COR-L47 (cell line): Measurements from ENCODE around the gene ROPN1B.
"Not testable (repeated sequence)": the region's sequence is repeated elsewhere in the genome, so short reads cannot be mapped to it uniquely, and the experiment has no call there.

Source experiments
- DNase-seq: peaks from one replicate; lab custom pipeline; 2025; lab: John Stamatoyannopoulos, UW

Gene ROPN1B

DNA sequence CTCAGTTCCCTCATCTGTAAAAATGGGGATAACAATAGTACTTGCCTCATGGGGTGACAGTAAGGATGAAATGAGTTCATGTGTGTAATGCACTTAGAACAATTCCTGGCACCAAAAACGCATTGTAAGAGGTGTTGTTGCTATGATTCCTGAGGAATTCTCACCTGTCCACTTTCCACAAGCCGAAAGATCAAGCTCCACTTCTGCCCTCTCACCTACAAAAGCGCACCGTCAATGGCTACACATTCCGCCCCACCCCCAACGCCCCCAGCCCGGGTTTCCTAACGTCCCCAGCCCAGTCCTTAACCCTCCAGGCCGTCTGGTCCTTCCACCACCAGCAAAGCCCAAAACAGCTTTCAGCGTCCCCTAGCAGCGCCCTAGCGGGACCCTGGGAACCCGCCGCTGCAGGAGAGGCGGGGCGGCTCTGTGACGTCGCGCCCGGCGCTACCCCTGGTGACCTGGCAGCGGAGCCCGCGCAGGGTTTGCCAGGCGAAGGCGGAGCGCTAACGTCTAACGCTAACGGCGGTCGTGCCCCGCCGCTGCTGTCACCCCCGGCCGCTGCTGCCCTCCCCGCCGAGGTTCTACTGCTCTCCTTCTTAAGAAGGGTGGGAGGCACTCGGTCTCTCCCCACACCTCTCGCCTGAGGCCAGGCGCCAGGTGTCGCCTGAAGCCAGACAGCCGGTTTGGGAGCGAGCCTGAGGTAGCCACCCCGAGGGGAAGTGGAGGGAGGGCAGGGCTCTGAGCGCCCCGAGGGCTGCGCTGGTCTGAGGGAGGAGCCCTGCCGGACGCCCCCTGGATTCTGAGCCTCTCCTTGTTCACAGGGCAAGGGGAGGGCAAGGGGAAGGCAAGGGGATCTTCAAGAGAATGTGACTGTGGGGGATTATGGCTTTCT, at the start of gene ROPN1B:
ROPN1B (plus strand) TSS at position 478 of the 892 bp plus-strand sequence. CDS start 2,877 bp downstream, outside the sequence.
- DNase-seq = not testable (repeated sequence)

DNA sequence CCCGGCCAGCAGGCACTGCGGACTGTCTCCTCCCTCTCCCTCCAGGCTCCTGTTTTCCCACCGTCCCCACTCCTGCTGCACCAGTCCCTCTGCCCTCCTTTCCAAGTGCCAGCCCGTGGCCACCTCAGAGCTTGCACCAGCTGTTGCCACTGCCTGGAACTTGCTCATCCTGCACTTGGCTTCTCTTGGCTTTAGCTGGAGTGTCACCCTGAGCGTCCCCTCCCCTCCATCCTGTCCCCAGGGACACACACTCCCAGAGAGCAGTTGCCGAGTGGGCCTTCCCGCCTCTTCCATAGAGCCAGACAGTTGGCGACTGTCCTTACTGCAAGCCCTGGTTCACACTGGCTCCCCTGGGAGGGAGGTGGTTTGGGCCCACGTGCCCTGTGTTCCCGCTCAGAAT, 48.8 kb upstream of the ROPN1B start:
- not testable (repeated sequence) for DNase-seq

DNA sequence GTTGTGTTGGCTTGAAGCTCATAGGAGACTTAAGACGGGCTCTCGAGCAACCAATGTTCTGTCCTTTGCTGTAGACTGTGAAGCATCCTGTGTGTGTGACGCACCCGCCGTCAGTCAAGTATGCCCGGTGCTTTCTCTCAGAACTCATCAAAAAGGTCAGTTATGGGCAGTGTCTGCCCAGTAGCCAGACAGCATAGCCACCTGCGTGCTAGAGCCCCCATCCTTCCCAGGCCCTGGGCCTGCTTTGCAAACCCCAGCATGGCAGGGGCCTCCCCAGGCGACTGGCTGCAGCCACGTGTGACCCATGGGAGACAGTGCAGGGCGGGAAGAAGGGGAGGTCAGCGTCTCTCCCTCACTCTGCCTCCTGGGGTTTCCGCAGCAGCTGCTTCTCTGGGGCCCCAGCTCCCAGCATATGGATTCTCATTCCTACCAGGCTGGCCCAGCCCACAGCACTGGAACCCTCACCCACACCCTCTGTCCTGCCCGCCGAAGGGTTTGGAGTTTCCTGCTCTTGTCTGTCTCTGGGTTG, 48.2 kb upstream of the ROPN1B start:
- DNase-seq = not testable (repeated sequence)

DNA sequence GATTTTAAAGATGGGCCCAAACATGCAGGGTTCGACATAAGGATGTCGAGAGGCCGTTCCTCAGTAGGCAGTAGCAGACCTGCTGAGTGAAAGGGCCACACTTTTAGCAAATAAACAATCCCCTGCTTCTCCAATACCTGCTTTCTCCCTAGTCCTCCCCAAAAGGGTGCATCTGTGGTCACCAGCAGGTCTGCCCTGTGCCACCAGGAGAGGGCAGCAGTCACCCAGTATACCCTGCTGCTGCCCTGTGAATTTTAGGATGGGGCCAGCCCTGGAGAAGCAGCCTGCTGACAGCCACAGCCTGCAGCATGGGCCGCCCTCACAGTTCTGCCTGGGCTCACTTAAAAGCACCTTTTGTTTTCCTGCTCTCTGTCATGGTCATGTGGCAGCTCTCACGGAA, 47.3 kb upstream of the ROPN1B start:
- peak; percentile 43 for DNase-seq

DNA sequence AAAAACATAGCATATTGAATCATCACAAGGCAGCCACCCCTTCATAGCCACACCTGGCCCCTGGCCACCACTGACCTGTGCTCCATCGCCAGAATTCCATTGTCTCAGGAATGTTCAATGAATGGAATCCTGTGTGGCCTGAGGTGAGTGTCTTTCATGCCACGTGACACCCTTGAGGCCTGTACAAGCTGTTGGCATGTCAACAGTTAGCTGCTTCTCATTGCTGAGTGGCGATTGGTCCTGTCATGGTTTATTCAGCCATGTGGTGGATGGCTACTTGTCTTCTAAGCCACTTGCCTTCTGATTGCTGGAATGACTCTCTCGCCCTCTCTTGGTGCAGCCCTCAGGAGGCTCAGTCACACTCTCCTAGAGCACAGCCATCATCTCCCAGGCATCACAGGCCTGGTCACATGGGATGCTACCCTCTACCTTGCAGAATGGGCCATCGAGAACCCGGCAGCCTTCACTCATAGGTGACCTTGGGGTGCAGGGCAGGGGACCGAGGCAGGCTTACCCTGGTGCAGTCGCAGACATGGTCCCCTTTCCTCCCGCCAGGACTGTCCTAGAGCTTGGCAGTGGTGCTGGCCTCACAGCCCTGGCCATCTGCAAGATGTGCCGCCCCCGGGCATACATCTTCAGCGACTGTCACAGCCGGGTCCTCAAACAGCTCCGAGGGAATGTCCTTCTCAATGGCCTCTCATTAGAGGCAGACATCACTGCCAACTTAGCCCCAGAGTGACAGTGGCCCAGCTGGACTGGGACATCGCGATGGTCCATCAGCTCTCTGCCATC, 45.5 kb upstream of the ROPN1B start:
- not testable (repeated sequence) for DNase-seq

DNA sequence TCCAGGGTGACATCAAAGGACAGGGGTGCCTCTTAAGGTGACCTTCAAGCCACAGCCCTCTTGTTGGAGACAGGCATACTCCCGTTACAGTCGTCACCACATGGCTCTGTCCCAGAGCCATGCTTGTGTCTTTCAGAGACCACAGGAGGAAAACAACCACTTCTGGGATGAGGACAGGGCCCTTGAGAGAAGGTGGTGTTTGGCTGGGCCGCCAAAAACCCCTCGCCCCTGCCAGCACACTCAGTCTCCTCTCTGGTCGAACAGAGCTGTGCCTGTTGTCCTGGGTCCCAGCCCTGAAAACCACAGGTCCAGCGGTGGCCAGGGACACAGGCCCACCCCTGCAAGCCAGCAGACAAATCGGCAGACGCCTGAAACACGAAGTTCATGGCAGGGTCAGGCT, 44.7 kb upstream of the ROPN1B start:
- DNase-seq = not testable (repeated sequence)

DNA sequence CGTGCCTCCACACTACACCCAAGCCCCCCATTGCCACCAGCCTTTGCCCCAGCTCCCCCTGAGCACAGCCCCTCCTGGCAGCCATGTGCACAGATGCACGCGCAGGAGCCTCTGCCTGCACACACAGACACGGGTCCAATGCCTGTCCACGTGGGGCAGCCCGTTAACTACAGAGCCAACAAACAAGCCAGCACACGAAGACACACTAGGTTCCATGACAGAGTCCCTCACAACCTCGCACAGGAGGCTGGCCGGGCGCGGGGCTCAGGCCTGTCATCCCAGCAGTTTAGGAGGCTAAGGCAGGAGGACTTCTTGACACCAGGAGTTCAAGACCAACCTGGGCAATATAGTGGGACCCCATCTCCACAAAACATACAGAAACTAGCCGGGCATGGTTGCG, 43.3 kb upstream of the ROPN1B start:
- DNase-seq = not testable (repeated sequence)

DNA sequence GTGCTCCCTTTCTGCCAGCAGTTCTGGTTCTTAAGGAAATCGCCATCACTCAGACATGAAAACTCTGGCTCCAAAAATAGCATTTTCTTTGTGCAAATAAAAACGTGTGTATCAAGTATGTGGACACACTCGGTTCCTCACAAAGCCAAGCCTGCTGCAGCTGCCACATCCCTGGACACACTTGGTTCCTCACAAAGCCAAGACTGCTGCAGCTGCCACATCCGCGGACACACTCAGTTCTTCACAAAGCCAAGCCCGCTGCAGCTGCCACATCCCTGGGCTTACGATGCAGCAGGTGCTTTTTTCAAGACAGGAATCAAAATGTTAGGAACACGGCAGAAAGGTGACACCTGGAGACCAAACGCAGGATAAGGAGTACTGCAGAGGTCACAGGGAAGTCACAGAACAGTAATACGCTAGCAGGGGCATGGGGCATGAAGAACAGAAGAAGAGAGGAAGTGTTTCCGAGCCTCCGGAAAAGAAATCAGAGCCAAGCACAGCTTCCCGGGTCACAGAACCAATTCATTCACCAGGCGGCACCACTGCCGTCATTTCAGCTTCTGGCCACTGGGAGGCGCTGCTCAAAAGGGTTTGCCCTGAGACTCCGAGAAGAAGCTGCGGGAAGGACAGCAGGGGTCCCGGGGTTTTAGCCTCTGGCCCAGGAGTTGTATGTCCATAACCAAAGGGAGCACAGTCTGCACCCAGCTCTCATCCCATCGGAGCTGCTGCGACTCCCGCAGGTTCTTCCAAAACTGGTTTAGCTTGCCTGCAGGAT, 40.0 kb upstream of the ROPN1B start:
- peak; percentile 44 for DNase-seq

DNA sequence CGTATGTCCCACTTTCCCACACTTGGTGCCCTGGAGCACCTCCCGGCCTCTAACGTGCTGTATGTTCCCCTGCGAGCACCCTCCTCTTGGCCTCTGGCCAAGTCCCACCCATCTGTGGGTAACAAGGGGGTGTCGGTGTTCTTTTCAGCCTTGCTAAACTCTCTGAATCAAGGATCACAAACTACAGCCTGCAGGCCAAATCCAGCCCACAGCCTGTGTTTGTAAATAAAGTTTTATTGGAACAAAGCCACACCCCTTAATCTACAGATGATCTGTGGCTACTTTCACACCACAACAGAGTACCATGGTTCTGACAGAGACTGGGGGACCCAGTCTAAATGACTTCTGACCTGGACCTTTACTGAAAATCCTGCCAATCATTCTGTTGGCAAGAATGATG, 39.2 kb upstream of the ROPN1B start:
- not testable (repeated sequence) for DNase-seq

DNA sequence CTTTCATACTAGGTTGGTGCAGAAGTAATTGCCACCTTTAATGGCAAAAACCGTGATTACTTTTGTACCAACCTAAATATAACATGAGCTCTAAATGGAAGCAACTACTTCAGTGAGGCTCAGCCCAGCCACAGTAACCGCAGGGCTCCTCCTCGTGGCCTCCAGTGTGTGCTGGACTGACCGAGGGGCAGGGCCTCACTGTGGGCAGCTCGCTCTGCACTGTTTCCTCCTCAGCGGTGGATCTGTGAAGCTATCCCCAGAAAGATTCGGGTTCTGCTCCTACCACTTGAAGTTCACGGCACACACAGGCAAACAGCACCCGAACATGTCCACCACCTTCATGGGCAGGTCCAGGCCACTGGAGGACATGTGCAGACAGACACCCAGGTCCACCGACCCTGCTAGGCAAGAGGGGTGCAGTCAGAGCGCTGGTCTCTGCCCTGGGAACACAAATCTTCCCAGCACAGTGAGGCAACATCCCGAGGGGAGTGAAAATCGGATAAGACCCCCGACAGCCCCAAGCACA, 37.6 kb upstream of the ROPN1B start:
- not testable (repeated sequence) for DNase-seq

DNA sequence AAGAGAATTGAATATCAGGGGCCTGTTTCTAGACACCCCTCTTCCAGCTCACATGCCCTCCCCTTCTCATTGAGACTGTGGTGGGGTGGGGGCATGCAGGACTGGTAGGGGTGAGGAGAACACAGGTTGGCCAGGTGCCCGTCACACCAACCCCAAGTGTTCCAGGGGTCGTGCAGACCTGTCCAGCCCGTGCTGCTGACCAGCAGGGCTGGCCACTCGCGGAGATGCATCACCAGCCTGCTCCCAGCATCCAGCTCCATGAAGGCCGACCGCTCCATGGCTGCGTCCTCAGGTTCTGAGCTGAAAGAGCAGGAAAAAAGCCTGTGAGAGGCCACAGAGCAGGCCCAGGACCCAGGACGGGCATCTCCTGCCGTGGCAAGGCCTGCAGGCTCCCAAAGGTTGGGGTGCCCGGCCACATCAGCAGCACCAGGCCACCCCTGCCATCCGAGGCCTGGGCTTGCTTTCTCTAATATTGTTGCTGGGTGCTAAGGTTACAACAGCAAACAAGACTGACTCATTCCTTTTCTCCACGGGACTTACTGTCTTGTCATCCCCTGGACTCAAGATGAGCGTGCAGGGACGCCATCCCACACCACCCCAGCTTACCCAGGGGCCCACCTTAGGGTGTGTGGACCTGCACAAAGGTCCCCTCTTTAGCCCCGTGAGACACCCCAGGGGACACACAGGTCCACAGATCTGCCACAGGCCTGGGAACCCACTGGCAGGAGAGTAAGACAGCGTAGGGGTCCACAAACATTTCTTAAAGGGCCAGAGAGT, 35.4 kb upstream of the ROPN1B start:
- not testable (repeated sequence) for DNase-seq

DNA sequence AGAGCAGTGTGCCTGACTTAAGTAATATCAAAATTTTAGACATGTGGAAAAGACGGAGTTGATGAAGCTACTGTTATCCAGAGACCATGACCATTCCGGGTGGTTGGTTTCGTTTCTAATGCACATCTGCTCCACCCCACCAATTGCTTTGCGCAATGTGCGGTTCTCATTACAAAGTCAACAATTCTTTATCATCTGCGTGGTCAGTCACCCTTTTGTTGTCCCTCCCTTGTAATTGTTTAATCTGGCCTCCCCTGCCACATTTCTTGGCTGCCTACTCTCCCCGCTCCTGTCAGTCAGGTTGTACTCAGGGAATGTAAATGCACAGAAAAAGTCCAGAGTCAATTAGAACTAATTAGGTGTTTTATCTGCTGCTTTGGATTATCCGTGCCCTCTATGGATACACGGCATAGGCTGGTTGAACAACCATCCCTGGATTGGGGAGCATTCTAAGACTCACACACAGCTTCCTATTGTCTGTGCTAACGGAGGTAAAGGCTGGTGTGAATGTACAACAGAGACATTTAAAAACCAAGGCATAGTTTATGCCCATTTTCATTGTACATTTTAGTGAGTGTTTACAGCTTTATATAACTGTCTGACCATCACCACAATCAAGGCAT, 33.6 kb upstream of the ROPN1B start:
- DNase-seq = peak; percentile 63

DNA sequence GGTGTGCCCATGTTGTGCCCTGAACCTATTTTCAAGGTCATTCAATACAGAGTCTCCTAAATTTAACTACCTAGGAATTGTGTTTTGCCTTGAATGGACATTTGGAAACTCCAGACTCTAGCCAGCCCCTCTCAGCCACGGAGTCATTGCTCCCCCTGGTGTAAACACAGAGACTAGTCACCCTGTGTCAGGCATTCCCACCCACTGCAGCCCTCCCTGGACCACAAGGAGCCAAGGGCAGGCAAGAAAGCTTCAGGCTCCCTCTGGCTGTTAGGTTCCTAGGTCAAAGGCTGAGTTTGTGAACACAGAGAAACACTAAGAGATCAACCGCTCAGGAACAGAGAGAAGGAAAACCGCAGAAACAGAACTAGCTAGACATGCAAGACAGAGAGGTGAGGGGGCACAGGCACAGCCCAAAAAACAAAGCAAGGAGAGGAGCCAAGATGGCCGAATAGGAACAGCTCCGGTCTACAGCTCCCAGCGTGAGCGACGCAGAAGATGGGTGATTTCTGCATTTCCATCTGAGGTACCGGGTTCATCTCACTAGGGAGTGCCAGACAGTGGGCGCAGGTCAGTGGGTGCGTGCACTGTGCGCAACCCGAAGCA, 32.7 kb upstream of the ROPN1B start:
- not testable (repeated sequence) for DNase-seq

DNA sequence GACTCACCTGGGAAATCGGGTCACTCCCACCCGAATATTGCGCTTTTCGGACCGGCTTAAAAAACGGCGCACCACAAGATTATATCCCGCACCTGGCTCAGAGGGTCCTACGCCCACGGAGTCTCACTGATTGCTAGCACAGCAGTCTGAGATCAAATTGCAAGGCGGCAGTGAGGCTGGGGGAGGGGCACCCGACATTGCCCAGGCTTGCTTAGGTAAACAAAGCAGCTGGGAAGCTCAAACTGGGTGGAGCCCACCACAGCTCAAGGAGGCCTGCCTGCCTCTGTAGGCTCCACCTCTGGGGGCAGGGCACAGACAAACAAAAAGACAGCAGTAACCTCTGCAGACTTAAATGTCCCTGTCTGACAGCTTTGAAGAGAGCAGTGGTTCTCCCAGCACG, 32.1 kb upstream of the ROPN1B start:
- DNase-seq = not testable (repeated sequence)

DNA sequence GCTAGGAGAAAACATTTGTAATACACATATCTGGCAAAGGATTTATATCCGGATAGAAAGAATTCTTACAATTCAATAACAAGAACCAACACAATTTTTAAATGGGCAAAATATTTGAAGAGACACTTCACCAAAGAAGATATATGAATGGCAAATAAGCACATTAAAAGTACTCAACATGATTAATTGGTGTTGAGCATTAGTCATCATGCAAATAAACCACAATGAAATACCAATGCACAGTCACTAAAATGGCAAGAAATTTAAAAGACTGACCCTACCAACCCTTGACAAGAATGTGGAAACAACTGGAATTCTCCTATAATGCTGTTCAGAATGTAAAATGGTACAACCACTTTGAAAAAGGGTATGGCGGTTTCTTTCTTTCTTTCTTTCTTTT, 21.2 kb upstream of the ROPN1B start:
- DNase-seq = not testable (repeated sequence)

DNA sequence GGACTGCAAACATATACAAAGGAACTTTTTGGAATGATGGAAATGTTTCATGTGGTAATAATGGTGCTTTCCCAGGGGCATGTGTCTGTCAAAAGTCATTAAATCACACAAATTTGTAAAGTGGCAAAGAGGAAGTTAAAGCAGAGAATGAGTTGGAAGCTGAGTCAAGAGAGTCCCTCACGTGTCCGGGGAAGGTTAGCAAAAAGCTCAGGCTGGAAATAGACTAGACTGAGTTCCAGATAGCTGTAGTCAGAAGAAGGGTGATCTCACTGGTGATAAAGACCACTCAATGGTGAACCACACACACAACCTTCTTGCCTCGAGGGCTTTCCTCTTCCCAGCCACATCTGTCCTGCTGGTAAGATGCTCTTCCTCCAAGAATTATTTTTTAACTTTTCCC, 20.1 kb upstream of the ROPN1B start:
- DNase-seq = not testable (repeated sequence)

DNA sequence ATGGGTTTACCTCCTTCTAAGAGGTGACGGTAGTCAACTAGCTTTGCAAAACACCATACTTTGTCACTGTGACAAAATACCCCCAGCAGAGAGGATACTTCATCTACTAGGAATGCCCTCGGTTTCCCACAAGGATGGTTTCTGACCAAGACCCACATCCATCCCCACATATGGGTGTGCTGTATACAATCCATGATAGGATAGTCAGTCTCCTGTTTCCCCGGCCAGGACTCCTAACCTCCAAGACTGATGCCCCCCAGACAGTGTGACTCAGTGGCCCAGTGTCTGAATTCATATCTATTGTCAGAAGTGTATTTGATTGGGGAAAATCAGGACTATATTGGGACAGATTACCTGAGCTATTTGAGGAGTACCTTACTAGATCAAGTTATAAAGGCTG, 17.8 kb upstream of the ROPN1B start:
- DNase-seq = not testable (repeated sequence)

DNA sequence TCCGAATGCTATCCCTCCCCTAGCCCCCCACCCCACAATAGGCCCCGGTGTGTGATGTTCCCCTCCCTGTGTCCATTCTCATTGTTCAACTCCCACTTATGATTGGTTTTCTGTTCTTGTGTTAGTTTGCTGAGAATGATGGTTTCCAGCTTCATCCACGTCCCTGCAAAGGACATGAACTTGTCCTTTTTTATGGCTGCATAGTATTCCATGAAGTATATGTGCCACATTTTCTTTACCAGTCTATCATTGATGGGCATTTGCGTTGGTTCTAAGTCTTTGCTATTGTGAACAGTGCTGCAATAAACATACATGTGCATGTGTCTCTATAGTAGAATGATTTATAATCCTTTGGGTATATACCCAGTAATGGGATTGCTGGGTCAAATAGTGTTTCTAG, 12.0 kb upstream of the ROPN1B start:
- not testable (repeated sequence) for DNase-seq

DNA sequence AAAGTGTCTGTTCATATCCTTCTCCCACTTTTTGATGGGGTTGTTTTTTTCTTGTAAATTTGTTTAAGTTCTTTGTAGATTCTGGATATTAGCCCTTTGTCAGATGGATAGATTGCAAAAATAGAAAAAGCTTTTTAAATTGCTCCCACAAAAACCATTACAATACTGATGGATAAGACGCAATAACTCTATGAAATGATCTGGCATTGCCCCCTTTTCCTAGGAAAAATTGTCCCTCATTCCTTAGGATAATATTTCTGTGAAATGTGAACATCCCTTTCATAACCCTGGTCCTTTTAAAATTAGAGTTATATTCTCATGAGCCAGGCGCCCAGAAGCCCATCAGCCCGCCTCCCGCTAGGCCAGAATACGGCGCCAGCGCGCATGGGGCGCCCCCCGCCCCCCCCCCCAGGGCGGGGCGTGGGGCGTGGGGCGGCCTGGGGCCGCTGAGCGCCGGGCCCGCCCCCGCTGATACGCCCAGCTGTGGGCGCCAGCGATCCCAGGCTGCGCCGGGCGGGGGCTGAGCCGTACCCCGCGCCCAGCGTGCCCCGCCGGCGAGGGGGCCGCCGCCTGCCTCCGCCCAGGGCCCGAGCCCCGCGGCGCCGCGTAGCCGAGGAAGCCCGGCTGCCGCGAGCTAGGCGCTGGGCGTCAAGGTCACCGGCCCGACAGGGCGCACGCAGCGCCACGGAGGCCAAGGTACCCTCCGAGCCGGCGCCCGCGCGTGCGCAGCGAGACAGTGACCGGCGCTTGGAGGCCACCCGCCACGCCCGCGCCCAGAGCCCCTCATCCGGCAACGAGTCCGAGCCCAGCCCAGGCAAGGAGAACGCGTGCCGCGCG, 11.1 kb upstream of the ROPN1B start:
- no peak for DNase-seq
